Upper lobe of left lung (tissue), 4 donors: ENCODE data around the gene GNG7.

Source experiments
- EP300 ChIP-seq, 4 donors: sonication (generic); formaldehyde crosslinking; IDR thresholded peaks; one replicate each; pipeline ENCODE4 v1.5.1; 2017; ENCODE audit warnings: antibody characterized with exemption in 4 of 4, control low read depth in 2 of 4
- POLR2A ChIP-seq, 4 donors: fragments of 450-650 bp; IDR thresholded peaks; one replicate each; pipeline ENCODE4 v1.5.1; 2016 to 2017; ENCODE audit warnings: antibody characterized with exemption in 4 of 4, mild to moderate bottlenecking in 2 of 4
- POLR2AphosphoS5 ChIP-seq, 2 donors: sonication (generic); formaldehyde crosslinking; IDR thresholded peaks; one replicate each; pipeline ENCODE4 v1.5.1; 2017; ENCODE audit warnings: antibody characterized with exemption in 2 of 2
- TF ChIP-seq, protein P1 (sequence below), 6 experiments: fragments of 450-650 bp in 4 of 6; fragments of 200-600 bp in 2 of 6; sonication (generic) in 2 of 6; IDR thresholded peaks; one replicate each; pipeline ENCODE4 v1.5.1; 2016 to 2019; ENCODE audit warnings: antibody characterized with exemption in 6 of 6

DNA sequence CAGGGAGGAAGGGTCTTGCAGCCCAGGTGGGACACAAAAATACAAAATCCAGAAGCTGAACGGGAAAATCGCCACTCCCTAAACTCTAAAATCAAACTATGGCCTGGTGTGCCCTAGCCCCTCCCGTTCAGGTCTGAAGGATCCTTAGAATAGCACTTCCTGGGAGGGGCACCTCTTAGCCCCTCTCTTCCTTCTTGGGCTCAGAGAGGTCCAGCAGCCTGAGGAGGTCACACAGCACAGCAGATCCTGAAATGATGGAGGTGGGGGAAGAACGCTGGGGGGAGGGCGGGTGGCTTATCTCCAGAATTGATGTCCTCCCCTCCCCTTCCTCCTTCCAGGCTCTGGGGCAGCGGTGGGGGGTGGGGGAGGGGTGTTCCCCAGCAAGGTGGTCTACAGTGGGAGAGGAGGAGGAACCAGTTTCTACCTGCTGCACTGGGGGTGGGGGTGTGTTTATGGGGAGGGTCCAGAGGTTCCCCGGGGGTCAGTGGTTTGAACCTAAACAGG lies 16.8 kb upstream of the GNG7 start:
- TF ChIP-seq, protein P1, sequence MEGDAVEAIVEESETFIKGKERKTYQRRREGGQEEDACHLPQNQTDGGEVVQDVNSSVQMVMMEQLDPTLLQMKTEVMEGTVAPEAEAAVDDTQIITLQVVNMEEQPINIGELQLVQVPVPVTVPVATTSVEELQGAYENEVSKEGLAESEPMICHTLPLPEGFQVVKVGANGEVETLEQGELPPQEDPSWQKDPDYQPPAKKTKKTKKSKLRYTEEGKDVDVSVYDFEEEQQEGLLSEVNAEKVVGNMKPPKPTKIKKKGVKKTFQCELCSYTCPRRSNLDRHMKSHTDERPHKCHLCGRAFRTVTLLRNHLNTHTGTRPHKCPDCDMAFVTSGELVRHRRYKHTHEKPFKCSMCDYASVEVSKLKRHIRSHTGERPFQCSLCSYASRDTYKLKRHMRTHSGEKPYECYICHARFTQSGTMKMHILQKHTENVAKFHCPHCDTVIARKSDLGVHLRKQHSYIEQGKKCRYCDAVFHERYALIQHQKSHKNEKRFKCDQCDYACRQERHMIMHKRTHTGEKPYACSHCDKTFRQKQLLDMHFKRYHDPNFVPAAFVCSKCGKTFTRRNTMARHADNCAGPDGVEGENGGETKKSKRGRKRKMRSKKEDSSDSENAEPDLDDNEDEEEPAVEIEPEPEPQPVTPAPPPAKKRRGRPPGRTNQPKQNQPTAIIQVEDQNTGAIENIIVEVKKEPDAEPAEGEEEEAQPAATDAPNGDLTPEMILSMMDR (IDR thresholded peaks at IDR 0.05): no peak
- TF ChIP-seq POLR2A (IDR thresholded peaks at IDR 0.05) (no peak), POLR2AphosphoS5 (IDR thresholded peaks at IDR 0.05) (no peak), EP300 (IDR thresholded peaks at IDR 0.05) (no peak)
